ENCODE results near the gene ZNF718.
A peak's percentile ranks its signal among the peaks of the same experiment; 100 is the strongest.
"Not testable (repeated sequence)": the region's sequence is repeated elsewhere in the genome, so short reads cannot be mapped to it uniquely, and the experiment has no call there.

Gene ZNF718

GRCh38 chr4:124275-125081, at the start of gene ZNF718:
TSS of gene ZNF718 (plus strand) at chr4:124501. CDS start at chr4:124671, 170 bp downstream.
- H4K20me1 ChIP-seq (ENCODE audit: insufficient read depth, low read length), result no peaks in the 10 kb centered on the region
- TF ChIP-seq CTCF (IDR thresholded peaks at IDR 0.05; ENCODE audit: borderline replicate concordance, extremely low read depth, low read length, poor library complexity, severe bottlenecking) (no peak), EZH2 (IDR thresholded peaks at IDR 0.05; ENCODE audit: borderline replicate concordance, low read depth, low read length, severe bottlenecking) (no peak)
- H3K27me3 ChIP-seq (ENCODE audit: insufficient read depth, low read length, poor library complexity), result no peaks in the 10 kb centered on the region
- peaks cover 35% of the 10 kb centered on the region for H3K79me2 ChIP-seq (ENCODE audit: insufficient read depth, low read length)
- peak within 1 kb of the TSS; percentile 55 for H3K4me2 ChIP-seq (ENCODE audit: insufficient read depth, low read length)
- peak within 1 kb of the TSS; percentile 67 for H2AFZ ChIP-seq (ENCODE audit: low read depth, low read length)
- peaks cover 61% of the 10 kb centered on the region for H3K9me3 ChIP-seq (ENCODE audit: insufficient read depth, low read length, severe bottlenecking)
- peaks cover 36% of the 10 kb centered on the region for H3K36me3 ChIP-seq (ENCODE audit: insufficient read depth, low read length)
- H3K4me3 ChIP-seq (ENCODE audit: low read depth in 1 of 2, low read length in 2 of 2), result peak within 1 kb of the TSS; percentile 22 to 62; a peak in 3 of 4 replicates
- ATAC-seq (ENCODE audit: insufficient read depth, low read depth) (peak; percentile 88), DNase-seq (peak; percentile 93)
- peaks cover 46% of the 10 kb centered on the region for H3K4me1 ChIP-seq (ENCODE audit: insufficient read depth, low read length)
- peak within 1 kb of the TSS; percentile 92 for H3K27ac ChIP-seq (ENCODE audit: low read length)
- peak within 1 kb of the TSS; percentile 68 for H3K9ac ChIP-seq (ENCODE audit: low read depth, low read length)

- no peak overlapping the region for H2AFZ ChIP-seq (ENCODE audit: low read depth, low read length)
- H4K20me1 ChIP-seq (ENCODE audit: insufficient read depth, low read length), result no peaks in the 10 kb centered on the region
- H3K4me2 ChIP-seq (ENCODE audit: insufficient read depth, low read length), result no peak overlapping the region
- no peaks in the 10 kb centered on the region for H3K4me1 ChIP-seq (ENCODE audit: insufficient read depth, low read length)
- TF ChIP-seq EZH2 (IDR thresholded peaks at IDR 0.05; ENCODE audit: borderline replicate concordance, low read depth, low read length, severe bottlenecking) (no peak), CTCF (IDR thresholded peaks at IDR 0.05; ENCODE audit: borderline replicate concordance, extremely low read depth, low read length, poor library complexity, severe bottlenecking) (no peak)
- H3K27me3 ChIP-seq (ENCODE audit: insufficient read depth, low read length, poor library complexity), result no peaks in the 10 kb centered on the region
- DNase-seq, result no peak
- H3K9me3 ChIP-seq (ENCODE audit: insufficient read depth, low read length, severe bottlenecking), result peaks cover 80% of the 10 kb centered on the region
- ATAC-seq (ENCODE audit: insufficient read depth, low read depth), result no peak
- H3K79me2 ChIP-seq (ENCODE audit: insufficient read depth, low read length), result no peaks in the 10 kb centered on the region
- H3K9ac ChIP-seq (ENCODE audit: low read depth, low read length), result no peak overlapping the region
- no peak overlapping the region for H3K4me3 ChIP-seq (ENCODE audit: low read depth in 1 of 2, low read length in 2 of 2)
- H3K36me3 ChIP-seq (ENCODE audit: insufficient read depth, low read length), result no peaks in the 10 kb centered on the region
- H3K27ac ChIP-seq (ENCODE audit: low read length), result no peak overlapping the region
These were observed 38.4 kb upstream of the ZNF718 start for GRCh38 chr4:85951-86350.

DNA sequence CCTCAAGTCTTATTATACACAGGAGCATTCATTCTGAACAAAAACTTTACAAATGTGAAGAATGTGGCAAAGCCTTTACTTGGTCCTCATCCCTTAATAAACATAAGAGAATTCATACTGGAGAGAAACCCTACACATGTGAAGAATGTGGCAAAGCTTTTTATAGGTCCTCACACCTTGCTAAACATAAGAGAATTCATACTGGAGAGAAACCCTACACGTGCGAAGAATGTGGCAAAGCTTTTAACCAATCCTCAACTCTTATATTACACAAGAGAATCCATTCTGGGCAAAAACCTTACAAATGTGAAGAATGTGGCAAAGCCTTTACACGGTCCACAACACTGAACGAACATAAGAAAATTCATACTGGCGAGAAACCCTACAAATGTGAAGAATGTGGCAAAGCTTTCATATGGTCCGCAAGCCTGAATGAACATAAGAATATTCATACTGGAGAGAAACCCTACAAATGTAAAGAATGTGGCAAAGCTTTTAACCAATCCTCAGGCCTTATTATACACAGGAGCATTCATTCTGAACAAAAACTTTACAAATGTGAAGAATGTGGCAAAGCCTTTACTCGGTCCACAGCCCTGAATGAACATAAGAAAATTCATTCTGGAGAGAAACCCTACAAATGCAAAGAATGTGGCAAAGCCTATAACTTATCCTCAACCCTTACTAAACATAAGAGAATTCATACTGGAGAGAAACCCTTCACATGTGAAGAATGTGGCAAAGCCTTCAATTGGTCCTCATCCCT, 37.6 kb upstream of the ZNF718 start:
- peaks cover 83% of the 10 kb centered on the region for H3K9me3 ChIP-seq (ENCODE audit: insufficient read depth, low read length, severe bottlenecking)
- DNase-seq; H3K27ac ChIP-seq (ENCODE audit: low read length); H3K27me3 ChIP-seq (ENCODE audit: insufficient read depth, low read length, poor library complexity); H3K79me2 ChIP-seq (ENCODE audit: insufficient read depth, low read length); H3K9ac ChIP-seq (ENCODE audit: low read depth, low read length); H4K20me1 ChIP-seq (ENCODE audit: insufficient read depth, low read length); H3K4me3 ChIP-seq (ENCODE audit: low read depth in 1 of 2, low read length in 2 of 2); H2AFZ ChIP-seq (ENCODE audit: low read depth, low read length); ATAC-seq (ENCODE audit: insufficient read depth, low read depth); H3K36me3 ChIP-seq (ENCODE audit: insufficient read depth, low read length); H3K4me2 ChIP-seq (ENCODE audit: insufficient read depth, low read length); H3K4me1 ChIP-seq (ENCODE audit: insufficient read depth, low read length): not testable (repeated sequence)

DNA sequence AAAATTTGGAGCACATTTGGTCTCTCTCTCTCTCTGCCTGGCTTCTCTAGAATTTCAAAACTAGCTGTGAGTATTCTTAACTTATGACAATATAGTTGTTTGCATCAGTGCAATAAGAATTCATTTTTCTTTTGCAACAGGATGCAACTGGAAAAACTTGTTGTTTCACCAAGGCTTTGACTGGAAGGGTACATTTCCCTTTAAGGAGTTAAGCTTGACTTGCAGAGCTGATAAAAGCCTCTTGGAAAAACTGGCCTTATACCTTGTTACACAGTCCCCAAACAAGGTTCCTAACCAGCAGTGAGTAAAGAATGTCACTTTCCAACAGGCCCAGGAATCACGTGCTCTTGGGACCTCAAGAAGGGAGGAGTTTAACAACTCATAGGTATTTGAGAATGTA, 25.9 kb upstream of the ZNF718 start:
- Histone ChIP-seq H3K27me3 (ENCODE audit: insufficient read depth, low read length, poor library complexity) (no peaks in the 10 kb centered on the region), H2AFZ (ENCODE audit: low read depth, low read length) (no peak overlapping the region), H3K9me3 (ENCODE audit: insufficient read depth, low read length, severe bottlenecking) (peaks cover 55% of the 10 kb centered on the region), H3K36me3 (ENCODE audit: insufficient read depth, low read length) (no peaks in the 10 kb centered on the region), H3K27ac (ENCODE audit: low read length) (no peak overlapping the region), H4K20me1 (ENCODE audit: insufficient read depth, low read length) (no peaks in the 10 kb centered on the region), H3K4me3 (ENCODE audit: low read depth in 1 of 2, low read length in 2 of 2) (no peak overlapping the region), H3K4me2 (ENCODE audit: insufficient read depth, low read length) (no peak overlapping the region), H3K9ac (ENCODE audit: low read depth, low read length) (no peak overlapping the region), H3K4me1 (ENCODE audit: insufficient read depth, low read length) (no peaks in the 10 kb centered on the region), H3K79me2 (ENCODE audit: insufficient read depth, low read length) (no peaks in the 10 kb centered on the region)
- DNase-seq (no peak), ATAC-seq (ENCODE audit: insufficient read depth, low read depth) (no peak)
- TF ChIP-seq EZH2 (IDR thresholded peaks at IDR 0.05; ENCODE audit: borderline replicate concordance, low read depth, low read length, severe bottlenecking) (no peak), CTCF (IDR thresholded peaks at IDR 0.05; ENCODE audit: borderline replicate concordance, extremely low read depth, low read length, poor library complexity, severe bottlenecking) (no peak)

All from DND-41 (cell line).